SH-SY5Y (cell line): ENCODE results near the gene STAT5B.

Experiments used
- GATA2 ChIP-seq: IDR thresholded peaks from 2 replicates; pipeline ENCODE4 v1.6.1; 2011; ENCODE audit warnings: mild to moderate bottlenecking, low read depth, low read length
- GATA3 ChIP-seq: IDR thresholded peaks from 2 replicates; pipeline ENCODE4 v1.6.1; 2011; ENCODE audit warnings: low read depth, mild to moderate bottlenecking, low read length, moderate library complexity

Gene STAT5B

GRCh38 chr17:42155614-42156045 is 120.6 kb downstream of the STAT5B start:
- no peak for TF ChIP-seq GATA2
- TF ChIP-seq GATA3, result no peak

GRCh38 chr17:42153919-42154742 is 122.1 kb downstream of the STAT5B start:
- TF ChIP-seq GATA3 (no peak), GATA2 (no peak)
